K562 (cell line): ENCODE data around the gene ST6GAL1. TPM values are rescaled to one million over a fixed set of nuclear protein-coding genes. Genes with fewer than 3 reads are reported as not detected.

ENCODE experiments used
- BHLHE40 ChIP-seq: IDR thresholded peaks from 2 replicates; pipeline ENCODE4 v1.6.1; 2011; ENCODE audit warnings: low read length, improper control_type of control experiment
- MAZ ChIP-seq, 2 experiments: fragments of 450-650 bp in 1 of 2; sonication (generic) in 1 of 2; formaldehyde crosslinking; IDR thresholded peaks in 1 of 2; conservative IDR thresholded peaks in 1 of 2; 2 replicates each; pipeline versions ENCODE4 v1.4.0 to v1.5.0; 2020; ENCODE audit warnings: mild to moderate bottlenecking in 1 of 2, missing genetic modification reagents in 1 of 2
- polyA plus RNA-seq, 8 experiments: library from polyadenylated mRNA; depleted of rRNA in 4 of 8; stranded (reverse) in 5 of 8; unstranded in 3 of 8; fragments of >200 nt; fragmentation: Nextera tagmentation in 2 of 8; fragmentation: Illumina TruSeq in 1 of 8; extraction: Ambion mirVana in 2 of 8; extraction: Trizol in 1 of 8; gene quantifications; 2 replicates each; pipeline versions ENCODE4 v1.2.1 to v1.2.3, GENCODE V29; 2011 to 2014; ENCODE audit warnings: inconsistent platforms in 1 of 8, missing spikeins in 1 of 8
- total RNA-seq, 7 experiments: library from RNA; depleted of rRNA in 6 of 7; stranded (reverse); fragments of >200 nt in 6 of 7; fragmentation: Illumina TruSeq in 2 of 7; extraction: Trizol in 2 of 7; gene quantifications; 2 replicates each; pipeline versions ENCODE4 v1.2.1 to v1.2.3, GENCODE V29; 2011 to 2021; ENCODE audit warnings: low replicate concordance in 1 of 7
- TF ChIP-seq, protein P1 (sequence below): fragments of 450-650 bp; IDR thresholded peaks from 2 replicates; pipeline ENCODE4 v1.6.1; 2016; ENCODE audit warnings: mild to moderate bottlenecking
- TF ChIP-seq, protein P2 (sequence below): sonication (generic); formaldehyde crosslinking; IDR thresholded peaks from 2 replicates; pipeline ENCODE4 v1.8.1; 2023; ENCODE audit warnings: missing genetic modification reagents, mild to moderate bottlenecking, borderline replicate concordance
- TF ChIP-seq, protein P3 (sequence below), 3 experiments: fragments of 200-800 bp in 1 of 3; sonication (Bioruptor generic) in 1 of 3; sonication (generic) in 1 of 3; formaldehyde crosslinking in 1 of 3; IDR thresholded peaks; 2 replicates each; pipeline versions ENCODE4 v1.6.1 to v1.8.0; 2016 to 2022; ENCODE audit warnings: mild to moderate bottlenecking in 2 of 3, missing compliant biosample characterization in 2 of 3, missing genetic modification characterization in 2 of 3, missing genetic modification reagents in 1 of 3

ST6GAL1 gene
- total and polyA plus RNA-seq, 9 of the 15 experiments (the other 6 are each of a cell fraction or from before 2014, with no cell fraction given) = 31.9 to 145 (median 71.0) TPM

DNA sequence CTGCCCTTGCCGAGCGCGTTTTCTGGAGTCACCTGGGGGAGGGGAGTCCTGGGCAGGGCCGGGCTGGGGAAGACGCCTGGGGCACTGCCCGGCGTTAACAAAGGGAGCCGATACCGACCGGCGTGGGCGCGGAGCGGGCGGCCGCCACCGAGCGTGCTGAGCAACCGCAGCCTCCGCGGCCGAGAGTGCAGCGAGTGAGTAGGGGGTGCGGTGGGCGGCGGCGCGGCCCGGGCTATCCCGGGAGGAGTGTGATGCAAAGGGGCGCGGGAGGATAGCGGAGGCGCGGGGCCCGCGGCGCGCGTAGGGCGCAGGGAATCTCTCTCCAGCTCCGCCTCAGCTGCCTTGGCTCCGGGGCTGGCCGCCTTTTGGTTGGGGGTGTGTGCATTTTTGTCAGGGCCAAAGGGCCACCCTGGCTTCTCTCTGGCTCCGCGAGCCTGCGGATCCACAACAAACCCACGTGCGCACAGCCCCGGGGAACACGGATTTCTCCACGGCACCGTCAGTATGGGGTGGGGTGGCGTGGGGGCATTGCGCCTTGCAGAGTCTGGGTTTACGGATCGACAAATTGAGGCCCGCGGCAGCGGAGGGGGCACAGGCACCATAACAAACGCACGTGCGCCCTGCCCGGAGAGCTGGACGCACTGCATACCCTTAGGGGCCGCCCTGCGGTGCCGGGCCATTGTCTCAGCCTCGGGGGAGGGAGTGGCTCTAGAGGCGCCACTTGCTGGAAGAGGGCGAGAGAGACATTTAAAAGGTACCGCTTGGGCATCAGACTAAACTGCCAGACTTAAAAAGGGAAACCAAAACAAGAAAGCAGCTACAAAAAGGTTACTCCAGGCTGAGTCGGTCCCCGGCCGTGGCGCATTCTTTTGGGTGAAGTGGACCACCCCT is 560 bp downstream of the ST6GAL1 start (continued):
- TF ChIP-seq, protein P1, sequence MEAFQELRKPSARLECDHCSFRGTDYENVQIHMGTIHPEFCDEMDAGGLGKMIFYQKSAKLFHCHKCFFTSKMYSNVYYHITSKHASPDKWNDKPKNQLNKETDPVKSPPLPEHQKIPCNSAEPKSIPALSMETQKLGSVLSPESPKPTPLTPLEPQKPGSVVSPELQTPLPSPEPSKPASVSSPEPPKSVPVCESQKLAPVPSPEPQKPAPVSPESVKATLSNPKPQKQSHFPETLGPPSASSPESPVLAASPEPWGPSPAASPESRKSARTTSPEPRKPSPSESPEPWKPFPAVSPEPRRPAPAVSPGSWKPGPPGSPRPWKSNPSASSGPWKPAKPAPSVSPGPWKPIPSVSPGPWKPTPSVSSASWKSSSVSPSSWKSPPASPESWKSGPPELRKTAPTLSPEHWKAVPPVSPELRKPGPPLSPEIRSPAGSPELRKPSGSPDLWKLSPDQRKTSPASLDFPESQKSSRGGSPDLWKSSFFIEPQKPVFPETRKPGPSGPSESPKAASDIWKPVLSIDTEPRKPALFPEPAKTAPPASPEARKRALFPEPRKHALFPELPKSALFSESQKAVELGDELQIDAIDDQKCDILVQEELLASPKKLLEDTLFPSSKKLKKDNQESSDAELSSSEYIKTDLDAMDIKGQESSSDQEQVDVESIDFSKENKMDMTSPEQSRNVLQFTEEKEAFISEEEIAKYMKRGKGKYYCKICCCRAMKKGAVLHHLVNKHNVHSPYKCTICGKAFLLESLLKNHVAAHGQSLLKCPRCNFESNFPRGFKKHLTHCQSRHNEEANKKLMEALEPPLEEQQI = no peak
- TF ChIP-seq BHLHE40 (peak; percentile 89), MAZ (CRISPR knock-in tag; conservative IDR thresholded peaks at IDR 0.05 in 1 of 2, IDR thresholded peaks at IDR 0.05 in 1 of 2) (0 out of 4 replicates have a peak, but pooled peaks of 1 of the 2 experiments have one; percentile 43)
- TF ChIP-seq, protein P2, sequence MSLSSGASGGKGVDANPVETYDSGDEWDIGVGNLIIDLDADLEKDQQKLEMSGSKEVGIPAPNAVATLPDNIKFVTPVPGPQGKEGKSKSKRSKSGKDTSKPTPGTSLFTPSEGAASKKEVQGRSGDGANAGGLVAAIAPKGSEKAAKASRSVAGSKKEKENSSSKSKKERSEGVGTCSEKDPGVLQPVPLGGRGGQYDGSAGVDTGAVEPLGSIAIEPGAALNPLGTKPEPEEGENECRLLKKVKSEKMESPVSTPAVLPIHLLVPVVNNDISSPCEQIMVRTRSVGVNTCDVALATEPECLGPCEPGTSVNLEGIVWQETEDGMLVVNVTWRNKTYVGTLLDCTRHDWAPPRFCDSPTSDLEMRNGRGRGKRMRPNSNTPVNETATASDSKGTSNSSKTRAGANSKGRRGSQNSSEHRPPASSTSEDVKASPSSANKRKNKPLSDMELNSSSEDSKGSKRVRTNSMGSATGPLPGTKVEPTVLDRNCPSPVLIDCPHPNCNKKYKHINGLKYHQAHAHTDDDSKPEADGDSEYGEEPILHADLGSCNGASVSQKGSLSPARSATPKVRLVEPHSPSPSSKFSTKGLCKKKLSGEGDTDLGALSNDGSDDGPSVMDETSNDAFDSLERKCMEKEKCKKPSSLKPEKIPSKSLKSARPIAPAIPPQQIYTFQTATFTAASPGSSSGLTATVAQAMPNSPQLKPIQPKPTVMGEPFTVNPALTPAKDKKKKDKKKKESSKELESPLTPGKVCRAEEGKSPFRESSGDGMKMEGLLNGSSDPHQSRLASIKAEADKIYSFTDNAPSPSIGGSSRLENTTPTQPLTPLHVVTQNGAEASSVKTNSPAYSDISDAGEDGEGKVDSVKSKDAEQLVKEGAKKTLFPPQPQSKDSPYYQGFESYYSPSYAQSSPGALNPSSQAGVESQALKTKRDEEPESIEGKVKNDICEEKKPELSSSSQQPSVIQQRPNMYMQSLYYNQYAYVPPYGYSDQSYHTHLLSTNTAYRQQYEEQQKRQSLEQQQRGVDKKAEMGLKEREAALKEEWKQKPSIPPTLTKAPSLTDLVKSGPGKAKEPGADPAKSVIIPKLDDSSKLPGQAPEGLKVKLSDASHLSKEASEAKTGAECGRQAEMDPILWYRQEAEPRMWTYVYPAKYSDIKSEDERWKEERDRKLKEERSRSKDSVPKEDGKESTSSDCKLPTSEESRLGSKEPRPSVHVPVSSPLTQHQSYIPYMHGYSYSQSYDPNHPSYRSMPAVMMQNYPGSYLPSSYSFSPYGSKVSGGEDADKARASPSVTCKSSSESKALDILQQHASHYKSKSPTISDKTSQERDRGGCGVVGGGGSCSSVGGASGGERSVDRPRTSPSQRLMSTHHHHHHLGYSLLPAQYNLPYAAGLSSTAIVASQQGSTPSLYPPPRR (CRISPR knock-in tag) = no peak
- TF ChIP-seq, protein P3, sequence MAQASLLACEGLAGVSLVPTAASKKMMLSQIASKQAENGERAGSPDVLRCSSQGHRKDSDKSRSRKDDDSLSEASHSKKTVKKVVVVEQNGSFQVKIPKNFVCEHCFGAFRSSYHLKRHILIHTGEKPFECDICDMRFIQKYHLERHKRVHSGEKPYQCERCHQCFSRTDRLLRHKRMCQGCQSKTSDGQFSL (CRISPR knock-in tag; IDR thresholded peaks at IDR 0.05) = peak; percentile 68; the same call in 1 of the 2 replicates
- TF ChIP-seq, protein P3 (tag; IDR thresholded peaks at IDR 0.05) = no peak; a peak in 1 of 4 replicates
